Panc1 (cell line): Measurements from ENCODE around the gene CAVIN1. TPM values are rescaled to one million over a fixed set of nuclear protein-coding genes. Genes with fewer than 3 reads are reported as not detected.

ENCODE experiments used
- ATAC-seq: fragments of 200-7000 bp; cut with Tn5 transposase; 2 replicates; pipeline ENCODE4 v1.9.1; 2020; ENCODE audit warnings: mild to moderate bottlenecking, moderate library complexity
- BruUV-seq: library from RNA; stranded (reverse); fragments of 400-500 nt; replicated peaks from 2 replicates; lab custom pipeline; 2021; lab: Mats Ljungman, UMichigan
- CTCF ChIA-PET: fragments of 300-600 bp; sonication (Branson Sonifier 250); formaldehyde crosslinking; loops from one replicate; lab custom pipeline; 2022; ENCODE audit warnings: antibody characterized with exemption; lab: Charles Lee
- POLR2A ChIA-PET: fragments of 300-600 bp; sonication (Branson Sonifier 250); formaldehyde crosslinking; loops from one replicate; lab custom pipeline; 2022; ENCODE audit warnings: antibody characterized with exemption; lab: Charles Lee
- DNase-seq: peaks from one replicate; pipeline ENCODE4 v3.0.0-alpha.2; 2010; ENCODE audit warnings: low read depth, low spot score
- H3K27ac ChIP-seq: 2 replicates; pipeline ENCODE4 v1.5.1; 2011; ENCODE audit warnings: mild to moderate bottlenecking, low read length, inconsistent platforms
- H3K27me3 ChIP-seq: fragments of 200-500 bp; sonication (Bioruptor generic); 2 replicates; pipeline ENCODE4 v1.6.0; 2014; ENCODE audit warnings: low read length, inconsistent platforms; ENCODE audit not compliant: control insufficient read depth, insufficient read depth
- H3K36me3 ChIP-seq: fragments of 200-500 bp; sonication (Bioruptor generic); 2 replicates; pipeline ENCODE4 v1.5.1; 2014; ENCODE audit warnings: inconsistent platforms, mild to moderate bottlenecking, low read length, moderate library complexity; ENCODE audit not compliant: control insufficient read depth, insufficient read depth
- H3K4me1 ChIP-seq: 2 replicates; pipeline ENCODE4 v1.5.1; 2011; ENCODE audit warnings: inconsistent platforms, mild to moderate bottlenecking, low read length, moderate library complexity; ENCODE audit not compliant: control insufficient read depth, insufficient read depth
- H3K4me3 ChIP-seq, 2 experiments: 2 replicates each; pipeline ENCODE4 v1.5.1; 2011 to 2012; ENCODE audit warnings: low read depth in 2 of 2, low read length in 2 of 2, mild to moderate bottlenecking in 2 of 2, inconsistent platforms in 1 of 2, moderate library complexity in 1 of 2
- H3K9me3 ChIP-seq: fragments of 200-500 bp; sonication (Bioruptor generic); 2 replicates; pipeline ENCODE4 v1.5.1; 2014; ENCODE audit warnings: low read depth, mild to moderate bottlenecking, inconsistent platforms, low read length, moderate library complexity; ENCODE audit not compliant: control insufficient read depth, insufficient read depth
- CTCF ChIP-seq: fragments of 450-650 bp; IDR thresholded peaks from 2 replicates; pipeline ENCODE4 v1.5.1; 2017; ENCODE audit warnings: mild to moderate bottlenecking
- POLR2AphosphoS5 ChIP-seq: IDR thresholded peaks from 2 replicates; pipeline ENCODE4 v1.6.1; 2012; ENCODE audit warnings: mild to moderate bottlenecking, low read depth, low read length, moderate library complexity
- REST ChIP-seq, 2 experiments: IDR thresholded peaks; 2 replicates each; pipeline ENCODE4 v1.6.1; 2011 to 2012; ENCODE audit warnings: low read depth in 2 of 2, control low read depth in 1 of 2, low read length in 1 of 2, mild to moderate bottlenecking in 1 of 2, moderate library complexity in 1 of 2; ENCODE audit not compliant: insufficient read depth in 1 of 2
- SIN3A ChIP-seq: IDR thresholded peaks from 2 replicates; pipeline ENCODE4 v1.6.1; 2012; ENCODE audit warnings: low read depth, mild to moderate bottlenecking, low read length, moderate library complexity, borderline replicate concordance; ENCODE audit not compliant: insufficient read depth
- TCF7L2 ChIP-seq: IDR thresholded peaks from 2 replicates; pipeline ENCODE4 v1.6.1; 2011; ENCODE audit warnings: mild to moderate bottlenecking, low read depth, low read length, inconsistent platforms
- in situ Hi-C: cut with HindIII; loops from 2 replicates; pipeline ENCODE4 v1.10.0; 2016; ENCODE audit warnings: low sequenced_read_pairs, low pct_unique_long_range_greater_than_20kb
- intact Hi-C: fragments of 100-400 bp; cut with micrococcal nuclease; formaldehyde crosslinking; loops from one replicate; pipeline ENCODE4 v1.10.0; 2022; ENCODE audit not compliant: unreplicated experiment
- total RNA-seq: library from RNA; stranded (reverse); gene quantifications from one replicate; pipeline ENCODE4 v1.2.1, GENCODE V29; 2021; ENCODE audit not compliant: unreplicated experiment

The CAVIN1 gene
- total RNA-seq, 1 experiment from 2014 or later: 315 TPM

- in situ Hi-C loops: no loop called here
- ATAC-seq: no peak
- POLR2A ChIA-PET: no interaction called here
- intact Hi-C loops: no loop called here
- H3K27ac ChIP-seq: no peak overlapping the region
- no peak overlapping the region for H3K4me3 ChIP-seq
- no peaks in the 10 kb centered on the region for H3K27me3 ChIP-seq
- TF ChIP-seq SIN3A: no peak
- no peak for TF ChIP-seq REST (IDR thresholded peaks at IDR 0.05; ENCODE audit: insufficient read depth in 1 of 2, low read depth in 2 of 2, low read length in 1 of 2)
- no peak for TF ChIP-seq POLR2AphosphoS5
- no peak for TF ChIP-seq TCF7L2
- TF ChIP-seq CTCF: no peak
- no peak for DNase-seq
- H3K9me3 ChIP-seq: no peaks in the 10 kb centered on the region
- no TSS peak for BruUV-seq
- H3K36me3 ChIP-seq: no peaks in the 10 kb centered on the region
- CTCF ChIA-PET: no interaction called here
- H3K4me1 ChIP-seq: no peaks in the 10 kb centered on the region
Observed at GRCh38 chr17:42442196-42442565, 19.1 kb upstream of the CAVIN1 start.

- BruUV-seq: no TSS peak
Observed at GRCh38 chr17:42441371-42442195, 18.5 kb upstream of the CAVIN1 start.

More at GRCh38 chr17:42441371-42442195, 18.5 kb upstream of the CAVIN1 start:
- Histone ChIP-seq H3K27me3 (no peaks in the 10 kb centered on the region), H3K36me3 (no peaks in the 10 kb centered on the region), H3K27ac (no peak overlapping the region), H3K4me1 (no peaks in the 10 kb centered on the region), H3K9me3 (no peaks in the 10 kb centered on the region), H3K4me3 (no peak overlapping the region)
- in situ Hi-C loops (no loop called here), intact Hi-C loops (no loop called here)
- ATAC-seq (no peak), DNase-seq (no peak)
- POLR2A ChIA-PET: no interaction called here
- TF ChIP-seq REST (IDR thresholded peaks at IDR 0.05; ENCODE audit: insufficient read depth in 1 of 2, low read depth in 2 of 2, low read length in 1 of 2) (no peak), CTCF (no peak), SIN3A (no peak), TCF7L2 (no peak), POLR2AphosphoS5 (no peak)
- CTCF ChIA-PET: interaction anchor here (0.7 kb wide), 1 partner anchor 44 kb away, joined by 5 read pairs; no protein-coding TSS in a partner anchor
